ENCODE results near the gene ELMO1.
A peak's percentile ranks its signal among the peaks of the same experiment; 100 is the strongest.

ELMO1 gene

GRCh38 chr7:37104822-37105518, 343.7 kb downstream of the ELMO1 start:
- H3K4me3 Mint-ChIP-seq: no peak overlapping the region
- DNase-seq: no peak
- ATAC-seq: no peak
- H3K27me3 Mint-ChIP-seq: no peaks in the 10 kb centered on the region
- H3K4me1 Mint-ChIP-seq: peaks cover 43% of the 10 kb centered on the region
- H3K9me3 Mint-ChIP-seq: no peaks in the 10 kb centered on the region
- H3K27ac Mint-ChIP-seq: peak overlapping the region in 1 of 2 donors; percentile 9

- Mint-ChIP-seq H3K4me3 (no peak overlapping the region), H3K4me1 (peaks cover 29% of the 10 kb centered on the region), H3K27me3 (no peaks in the 10 kb centered on the region), H3K27ac (no peak overlapping the region), H3K9me3 (no peaks in the 10 kb centered on the region)
- no peak for DNase-seq
- ATAC-seq: no peak
Measured at GRCh38 chr7:37102518-37103137, 346.0 kb downstream of the ELMO1 start.

- ATAC-seq (no peak), DNase-seq (no peak)
- Mint-ChIP-seq H3K9me3 (no peaks in the 10 kb centered on the region), H3K4me1 (peaks cover 29% of the 10 kb centered on the region), H3K27me3 (no peaks in the 10 kb centered on the region), H3K27ac (peak overlapping the region; percentile 8 to 59), H3K4me3 (no peak overlapping the region)
Measured at GRCh38 chr7:37100735-37101331, 347.8 kb downstream of the ELMO1 start.

- no peak overlapping the region for H3K4me3 Mint-ChIP-seq
- no peak for ATAC-seq
- H3K4me1 Mint-ChIP-seq: peaks cover 36% of the 10 kb centered on the region
- H3K27ac Mint-ChIP-seq: no peak overlapping the region
- no peaks in the 10 kb centered on the region for H3K27me3 Mint-ChIP-seq
- no peak for DNase-seq
- no peaks in the 10 kb centered on the region for H3K9me3 Mint-ChIP-seq
Measured at GRCh38 chr7:37098762-37099161, 349.9 kb downstream of the ELMO1 start.

- DNase-seq (no peak), ATAC-seq (no peak)
- H3K4me3 Mint-ChIP-seq: no peak overlapping the region
- no peak overlapping the region for H3K27ac Mint-ChIP-seq
- H3K27me3 Mint-ChIP-seq: no peaks in the 10 kb centered on the region
- H3K9me3 Mint-ChIP-seq: peaks cover under 1 to 1% of the 10 kb centered on the region in 2 donors
- peaks cover 35% of the 10 kb centered on the region for H3K4me1 Mint-ChIP-seq
Measured at GRCh38 chr7:37097983-37098382, 350.7 kb downstream of the ELMO1 start.

GRCh38 chr7:37097276-37097675, 351.4 kb downstream of the ELMO1 start:
- H3K4me1 Mint-ChIP-seq: peaks cover 34% of the 10 kb centered on the region
- H3K27me3 Mint-ChIP-seq: no peaks in the 10 kb centered on the region
- no peak overlapping the region for H3K4me3 Mint-ChIP-seq
- ATAC-seq (no peak), DNase-seq (no peak)
- H3K9me3 Mint-ChIP-seq: peaks cover 7 to 9% of the 10 kb centered on the region in 2 donors
- H3K27ac Mint-ChIP-seq: no peak overlapping the region

GRCh38 chr7:37096341-37096740, 352.3 kb downstream of the ELMO1 start:
- peaks cover 28% of the 10 kb centered on the region for H3K4me1 Mint-ChIP-seq
- H3K27me3 Mint-ChIP-seq: no peaks in the 10 kb centered on the region
- no peak overlapping the region for H3K4me3 Mint-ChIP-seq
- DNase-seq (no peak), ATAC-seq (no peak)
- H3K27ac Mint-ChIP-seq: no peak overlapping the region
- peaks cover 12 to 14% of the 10 kb centered on the region in 2 donors for H3K9me3 Mint-ChIP-seq

- no peak overlapping the region for H3K4me3 Mint-ChIP-seq
- DNase-seq: no peak
- ATAC-seq: no peak
- H3K4me1 Mint-ChIP-seq: peaks cover 19% of the 10 kb centered on the region
- H3K27ac Mint-ChIP-seq: peak overlapping the region in 1 of 2 donors; percentile 10
- H3K9me3 Mint-ChIP-seq: peaks cover 12 to 16% of the 10 kb centered on the region in 2 donors
- H3K27me3 Mint-ChIP-seq: no peaks in the 10 kb centered on the region
Measured at GRCh38 chr7:37095122-37095521, 353.5 kb downstream of the ELMO1 start.

- Mint-ChIP-seq H3K4me1 (peaks cover 19% of the 10 kb centered on the region), H3K4me3 (no peak overlapping the region), H3K9me3 (peaks cover 12 to 16% of the 10 kb centered on the region in 2 donors), H3K27ac (no peak overlapping the region), H3K27me3 (no peaks in the 10 kb centered on the region)
- ATAC-seq: no peak
- no peak for DNase-seq
Measured at GRCh38 chr7:37093257-37093656, 355.4 kb downstream of the ELMO1 start.

GRCh38 chr7:37092548-37092947, 356.1 kb downstream of the ELMO1 start:
- Mint-ChIP-seq H3K27me3 (no peaks in the 10 kb centered on the region), H3K4me3 (no peak overlapping the region), H3K9me3 (peaks cover 12 to 16% of the 10 kb centered on the region in 2 donors), H3K4me1 (peaks cover 19% of the 10 kb centered on the region), H3K27ac (peak overlapping the region; percentile 72 to 85)
- ATAC-seq (no peak), DNase-seq (no peak)

GRCh38 chr7:37089972-37090371, 358.7 kb downstream of the ELMO1 start:
- DNase-seq: no peak
- Mint-ChIP-seq H3K4me1 (peaks cover 38% of the 10 kb centered on the region), H3K27me3 (no peaks in the 10 kb centered on the region), H3K4me3 (no peak overlapping the region), H3K9me3 (peaks cover 12 to 16% of the 10 kb centered on the region in 2 donors), H3K27ac (no peak overlapping the region)
- ATAC-seq: no peak

- Mint-ChIP-seq H3K4me3 (no peak overlapping the region), H3K9me3 (no peaks in the 10 kb centered on the region), H3K27me3 (no peaks in the 10 kb centered on the region), H3K27ac (no peak overlapping the region), H3K4me1 (peaks cover 46% of the 10 kb centered on the region)
- DNase-seq: no peak
- no peak for ATAC-seq
Measured at GRCh38 chr7:37085600-37085999, 363.1 kb downstream of the ELMO1 start.

- H3K27ac Mint-ChIP-seq: peak overlapping the region in 1 of 2 donors; percentile 22
- ATAC-seq (peak; percentile 56), DNase-seq (no peak)
- no peaks in the 10 kb centered on the region for H3K9me3 Mint-ChIP-seq
- no peak overlapping the region for H3K4me3 Mint-ChIP-seq
- peaks cover 46% of the 10 kb centered on the region for H3K4me1 Mint-ChIP-seq
- H3K27me3 Mint-ChIP-seq: no peaks in the 10 kb centered on the region
Measured at GRCh38 chr7:37084303-37084702, 364.4 kb downstream of the ELMO1 start.

- DNase-seq (no peak), ATAC-seq (no peak)
- Mint-ChIP-seq H3K27ac (peak overlapping the region in 1 of 2 donors; percentile 23), H3K4me3 (no peak overlapping the region), H3K27me3 (no peaks in the 10 kb centered on the region), H3K9me3 (no peaks in the 10 kb centered on the region), H3K4me1 (peaks cover 46% of the 10 kb centered on the region)
Measured at GRCh38 chr7:37083311-37084096, 365.2 kb downstream of the ELMO1 start.

GRCh38 chr7:37081436-37081835, 367.2 kb downstream of the ELMO1 start:
- H3K27ac Mint-ChIP-seq: peak overlapping the region in 1 of 2 donors; percentile 55
- no peaks in the 10 kb centered on the region for H3K9me3 Mint-ChIP-seq
- H3K27me3 Mint-ChIP-seq: no peaks in the 10 kb centered on the region
- DNase-seq (peak in 1 of 2 donors; percentile 19), ATAC-seq (no peak)
- H3K4me3 Mint-ChIP-seq: no peak overlapping the region
- peaks cover 41% of the 10 kb centered on the region for H3K4me1 Mint-ChIP-seq

Data from stimulated activated naive CD8-positive, alpha-beta T cell treated with anti-CD3 and anti-CD28 coated beads, Interleukin-15, amount 100 ng/mL, for 72 hours (primary cell).